Endothelial cell of umbilical vein (primary cell): ENCODE measurements around the gene RTBDN. TPM values are rescaled to one million over a fixed set of nuclear protein-coding genes. Genes with fewer than 3 reads are reported as not detected.

Source experiments
- BruUV-seq: library from RNA; stranded (reverse); fragments of 400-500 nt; replicated peaks from 2 replicates; lab custom pipeline; 2021; lab: Mats Ljungman, UMichigan
- CTCF ChIA-PET: fragments of 300-600, 350-600 bp; sonication (Branson Sonifier 250); formaldehyde crosslinking; loops from one replicate; lab custom pipeline; 2021; ENCODE audit warnings: antibody characterized with exemption, inconsistent platforms; lab: Charles Lee
- POLR2A ChIA-PET: fragments of 300-600, 350-600 bp; sonication (Branson Sonifier 250); formaldehyde crosslinking; loops from one replicate; lab custom pipeline; 2021; ENCODE audit warnings: antibody characterized with exemption, inconsistent platforms; lab: Charles Lee
- DNase-seq: peaks from one replicate; pipeline ENCODE4 v3.0.0-alpha.2; 2011; ENCODE audit warnings: low read depth, low spot score
- FAIRE-seq: peaks from 2 replicates; lab custom pipeline; 2011; peaks lifted over from hg19 to GRCh38; lab: Jason Lieb, UNC
- H2AFZ ChIP-seq: 2 replicates; pipeline ENCODE4 v1.6.0; 2012; ENCODE audit warnings: low read depth, low read length, control low read depth, inconsistent platforms
- H3K27ac ChIP-seq: 2 replicates; pipeline ENCODE4 v1.5.1; 2011; ENCODE audit warnings: low read depth, mild to moderate bottlenecking, control low read depth, low read length, moderate library complexity; ENCODE audit not compliant: insufficient read depth
- H3K27me3 ChIP-seq, 2 experiments: 2 replicates each; pipeline versions ENCODE4 v1.6.0 to v1.6.1; 2011; ENCODE audit warnings: low read length in 2 of 2, mixed read lengths in 1 of 2; ENCODE audit not compliant: control insufficient read depth in 2 of 2, insufficient read depth in 2 of 2
- H3K36me3 ChIP-seq, 2 experiments: 2 replicates in 1 of 2; 3 replicates in 1 of 2; pipeline ENCODE4 v1.5.1; 2011; ENCODE audit warnings: low read length in 2 of 2, mild to moderate bottlenecking in 1 of 2, moderate library complexity in 1 of 2; ENCODE audit not compliant: control insufficient read depth in 2 of 2, insufficient read depth in 2 of 2; ENCODE audit errors: extremely low read depth in 1 of 2
- H3K4me1 ChIP-seq: 3 replicates; pipeline ENCODE4 v1.5.1; 2011; ENCODE audit warnings: mild to moderate bottlenecking, low read length; ENCODE audit not compliant: control insufficient read depth, insufficient read depth; ENCODE audit errors: extremely low read depth
- H3K4me2 ChIP-seq: 2 replicates; pipeline ENCODE4 v1.6.1; 2011; ENCODE audit warnings: low read length, control low read depth, mixed read lengths; ENCODE audit not compliant: insufficient read depth
- H3K4me3 ChIP-seq, 3 experiments: fragments of 200-600 bp in 1 of 3; sonication (generic), shearing (Covaris generic) in 1 of 3; replicated peaks in 1 of 3; 2 replicates each; pipeline ENCODE4 v1.5.1; 2011 to 2016; ENCODE audit warnings: control low read depth in 3 of 3, low read length in 3 of 3, mild to moderate bottlenecking in 2 of 3, inconsistent platforms in 1 of 3, low read depth in 1 of 3, moderate library complexity in 1 of 3; ENCODE audit not compliant: insufficient read depth in 1 of 3
- H3K79me2 ChIP-seq: 2 replicates; pipeline ENCODE4 v1.6.0; 2012; ENCODE audit warnings: low read length, inconsistent platforms; ENCODE audit not compliant: control insufficient read depth, insufficient read depth
- H3K9ac ChIP-seq: replicated peaks from 2 replicates; pipeline ENCODE3; 2011; ENCODE audit warnings: low read length, control low read depth; ENCODE audit not compliant: insufficient read depth; ENCODE audit errors: extremely low read depth
- H3K9me1 ChIP-seq: replicated peaks from 3 replicates; pipeline ENCODE4 v1.6.0; 2011; ENCODE audit warnings: mild to moderate bottlenecking, low read length; ENCODE audit not compliant: control insufficient read depth, insufficient read depth; ENCODE audit errors: extremely low read depth
- H3K9me3 ChIP-seq: replicated peaks from 2 replicates; pipeline ENCODE4 v1.5.1; 2012; ENCODE audit warnings: low read length, inconsistent platforms; ENCODE audit not compliant: control insufficient read depth, insufficient read depth
- H4K20me1 ChIP-seq: replicated peaks from 2 replicates; pipeline ENCODE3; 2011; ENCODE audit warnings: mild to moderate bottlenecking, low read length; ENCODE audit not compliant: control insufficient read depth, insufficient read depth; ENCODE audit errors: extremely low read depth
- CTCF ChIP-seq, 2 donors: IDR thresholded peaks; 1 replicate in 1 of 2; 2 replicates in 1 of 2; pipeline ENCODE4 v1.5.1; 2011; ENCODE audit warnings: low read length in 2 of 2, mild to moderate bottlenecking in 2 of 2, moderate library complexity in 2 of 2, control low read depth in 1 of 2, inconsistent platforms in 1 of 2, low read depth in 1 of 2; ENCODE audit not compliant: insufficient read depth in 1 of 2; ENCODE audit errors: extremely low read depth in 1 of 2
- EZH2 ChIP-seq: IDR thresholded peaks from 2 replicates; pipeline ENCODE4 v1.6.1; 2012; ENCODE audit warnings: borderline replicate concordance, low read depth, mild to moderate bottlenecking, moderate library complexity, low read length, inconsistent platforms; ENCODE audit not compliant: severe bottlenecking
- FOS ChIP-seq: IDR thresholded peaks from 2 replicates; pipeline ENCODE4 v1.6.1; 2011; ENCODE audit warnings: mild to moderate bottlenecking, low read length, moderate library complexity, borderline replicate concordance; ENCODE audit not compliant: insufficient read depth
- GATA2 ChIP-seq: IDR thresholded peaks from 2 replicates; pipeline ENCODE4 v1.7.0; 2011; ENCODE audit warnings: low read depth, mild to moderate bottlenecking, moderate library complexity, mixed read lengths, low read length; ENCODE audit not compliant: insufficient read length, insufficient read depth
- JUN ChIP-seq: IDR thresholded peaks from 2 replicates; pipeline ENCODE4 v1.6.1; 2011; ENCODE audit warnings: borderline replicate concordance, low read depth; ENCODE audit not compliant: insufficient read length, insufficient read depth
- MYC ChIP-seq: IDR thresholded peaks from one replicate; pipeline ENCODE4 v1.6.1; 2011; ENCODE audit warnings: mild to moderate bottlenecking, low read depth, low read length
- POLR2A ChIP-seq: IDR thresholded peaks from 2 replicates; pipeline ENCODE4 v1.6.1; 2012; ENCODE audit warnings: low read depth, mild to moderate bottlenecking, control low read depth, low read length
- POLR2AphosphoS5 ChIP-seq: IDR thresholded peaks from 2 replicates; pipeline ENCODE4 v1.6.1; 2012; ENCODE audit warnings: low read depth, mild to moderate bottlenecking, control low read depth, low read length, moderate library complexity; ENCODE audit not compliant: insufficient read depth
- dilution Hi-C: fragments of 300-500 bp; cut with MboI; formaldehyde crosslinking; loops from one replicate; pipeline ENCODE4 v1.15.0; 2019; ENCODE audit warnings: low sequenced_read_pairs; ENCODE audit not compliant: extremely low pct_ligation_motif_present
- intact Hi-C: fragments of 100-400 bp; cut with micrococcal nuclease; formaldehyde crosslinking; loops from one replicate; pipeline ENCODE4 v1.10.0; 2022
- polyA plus RNA-seq, 4 experiments: library from polyadenylated mRNA; depleted of rRNA in 3 of 4; stranded (reverse) in 3 of 4; unstranded in 1 of 4; fragments of >200 nt; gene quantifications; 2 replicates each; pipeline versions ENCODE4 v1.2.1 to v1.2.3, GENCODE V29; 2011 to 2012; ENCODE audit warnings: missing spikeins in 1 of 4
- total RNA-seq: library from RNA; stranded (reverse); gene quantifications from 2 replicates; pipeline ENCODE4 v1.2.3, GENCODE V29; 2021
- TF ChIP-seq, protein P1 (sequence below): IDR thresholded peaks from 2 replicates; pipeline ENCODE4 v1.6.1; 2011; ENCODE audit not compliant: insufficient read depth, insufficient read length

The RTBDN gene
- total and polyA plus RNA-seq, 2 donors (not counting 3 experiments of a cell fraction or from before 2014, with no cell fraction given), result not detected

GRCh38 chr19:12856653-12857052 lies 22.3 kb upstream of the RTBDN start:
- H3K4me1 ChIP-seq, result no peaks in the 10 kb centered on the region
- no peak overlapping the region for H3K27ac ChIP-seq
- intact Hi-C loops (no loop called here), dilution Hi-C loops (no loop called here)
- no TSS peak for BruUV-seq
- no peak overlapping the region for H3K4me2 ChIP-seq
- TF ChIP-seq JUN (no peak), MYC (no peak), POLR2AphosphoS5 (no peak), EZH2 (no peak), CTCF (IDR thresholded peaks at IDR 0.05; ENCODE audit: extremely low read depth in 1 of 2, insufficient read depth in 1 of 2, low read depth in 1 of 2, low read length in 2 of 2) (no peak), FOS (no peak), POLR2A (no peak), GATA2 (no peak)
- TF ChIP-seq, protein P1, sequence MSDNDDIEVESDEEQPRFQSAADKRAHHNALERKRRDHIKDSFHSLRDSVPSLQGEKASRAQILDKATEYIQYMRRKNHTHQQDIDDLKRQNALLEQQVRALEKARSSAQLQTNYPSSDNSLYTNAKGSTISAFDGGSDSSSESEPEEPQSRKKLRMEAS, result no peak
- H4K20me1 ChIP-seq, result no peaks in the 10 kb centered on the region
- H3K9me3 ChIP-seq, result no peaks in the 10 kb centered on the region
- FAIRE-seq (no peak), DNase-seq (no peak)
- H3K36me3 ChIP-seq, result no peaks in the 10 kb centered on the region
- H3K9me1 ChIP-seq, result no peaks in the 10 kb centered on the region
- H3K9ac ChIP-seq, result no peak overlapping the region
- peaks cover 0 to 1% of the 10 kb centered on the region in 2 experiments for H3K27me3 ChIP-seq
- H3K79me2 ChIP-seq, result no peaks in the 10 kb centered on the region
- H2AFZ ChIP-seq, result no peak overlapping the region
- no peak overlapping the region for H3K4me3 ChIP-seq
- ChIA-PET POLR2A (interaction anchor here (0.7 to 1.0 kb wide), 2 partner anchors 12 to 65 kb away, joined by 4 to 5 read pairs; partner anchors contain the start of gene JUNB), CTCF (no interaction called here)
